WTC11 (cell line): ENCODE results near the gene SLC28A1. TPM values are rescaled to one million over a fixed set of nuclear protein-coding genes. Genes with fewer than 3 reads are reported as not detected.

Experiments
- ATAC-seq: fragments of 200-7000 bp; cut with Tn5 transposase; 2 replicates; pipeline ENCODE4 v1.10.0; 2021; ENCODE audit warnings: mild to moderate bottlenecking, moderate library complexity
- CTCF ChIA-PET: fragments of 300-600 bp; sonication (Branson Sonifier 250); formaldehyde crosslinking; loops from one replicate; lab custom pipeline; 2021; ENCODE audit warnings: antibody characterized with exemption; lab: Charles Lee
- POLR2A ChIA-PET: fragments of 350-600 bp; sonication (Branson Sonifier 250); formaldehyde crosslinking; loops from one replicate; lab custom pipeline; 2021; ENCODE audit warnings: antibody characterized with exemption; lab: Charles Lee
- DNase-seq: peaks from one replicate; pipeline ENCODE4 v3.0.0; 2021; ENCODE audit warnings: low spot score
- H3K27ac Mint-ChIP-seq: 2 replicates; pipeline ENCODE4 v1.8.0; 2021; ENCODE audit warnings: mixed read lengths
- H3K27me3 Mint-ChIP-seq: 2 replicates; pipeline ENCODE4 v1.8.0; 2021; ENCODE audit warnings: low read depth, mild to moderate bottlenecking, moderate library complexity, mixed read lengths
- H3K36me3 Mint-ChIP-seq: 2 replicates; pipeline ENCODE4 v1.8.0; 2021; ENCODE audit warnings: mixed read lengths
- H3K4me1 Mint-ChIP-seq: 2 replicates; pipeline ENCODE4 v1.8.0; 2022; ENCODE audit warnings: mixed read lengths
- H3K4me3 Mint-ChIP-seq: 2 replicates; pipeline ENCODE4 v1.8.0; 2021; ENCODE audit warnings: mild to moderate bottlenecking, moderate library complexity, mixed read lengths
- H3K9me3 Mint-ChIP-seq: 2 replicates; pipeline ENCODE4 v1.8.0; 2021; ENCODE audit warnings: mixed read lengths
- ESRRA ChIP-seq: sonication (generic); formaldehyde crosslinking; IDR thresholded peaks from 2 replicates; pipeline ENCODE4 v1.8.1; 2022; ENCODE audit warnings: mild to moderate bottlenecking, missing genetic modification reagents, borderline replicate concordance
- JAZF1 ChIP-seq: fragments of 250-450 bp; sonication (Bioruptor Pico); IDR thresholded peaks from 2 replicates; pipeline ENCODE4 v1.9.0; 2021; ENCODE audit warnings: moderate library complexity, mild to moderate bottlenecking, inconsistent platforms
- NFATC4 ChIP-seq: fragments of 250-450 bp; sonication (Bioruptor Pico); IDR thresholded peaks from 2 replicates; pipeline ENCODE4 v1.9.0; 2021; ENCODE audit warnings: mild to moderate bottlenecking
- NR1H2 ChIP-seq: sonication (generic); formaldehyde crosslinking; IDR thresholded peaks from 2 replicates; pipeline ENCODE4 v1.9.0; 2021; ENCODE audit warnings: mild to moderate bottlenecking, moderate library complexity, missing genetic modification reagents
- NR2C2 ChIP-seq: sonication (generic); formaldehyde crosslinking; IDR thresholded peaks from 2 replicates; pipeline ENCODE4 v1.8.0; 2022; ENCODE audit warnings: mild to moderate bottlenecking, missing genetic modification reagents
- NR3C1 ChIP-seq: sonication (generic); formaldehyde crosslinking; conservative IDR thresholded peaks from 2 replicates; pipeline ENCODE4 v1.8.1; 2023; ENCODE audit warnings: low read depth, mild to moderate bottlenecking, missing genetic modification reagents
- OVOL2 ChIP-seq: fragments of 250-450 bp; sonication (Bioruptor Pico); IDR thresholded peaks from 2 replicates; pipeline ENCODE4 v1.9.0; 2021; ENCODE audit warnings: mild to moderate bottlenecking, borderline replicate concordance
- PRRX2 ChIP-seq: fragments of 250-450 bp; sonication (Bioruptor Pico); IDR thresholded peaks from 2 replicates; pipeline ENCODE4 v1.8.0; 2021; ENCODE audit warnings: mild to moderate bottlenecking
- RORB ChIP-seq: fragments of 250-450 bp; sonication (Bioruptor Pico); IDR thresholded peaks from 2 replicates; pipeline ENCODE4 v1.9.0; 2021; ENCODE audit warnings: mild to moderate bottlenecking
- SP1 ChIP-seq: sonication (generic); formaldehyde crosslinking; conservative IDR thresholded peaks from 2 replicates; pipeline ENCODE4 v1.8.1; 2022; ENCODE audit warnings: missing genetic modification reagents
- TEAD4 ChIP-seq: sonication (generic); formaldehyde crosslinking; IDR thresholded peaks from 2 replicates; pipeline ENCODE4 v1.8.0; 2022; ENCODE audit warnings: mild to moderate bottlenecking, missing genetic modification reagents
- TP53 ChIP-seq: sonication (generic); formaldehyde crosslinking; IDR thresholded peaks from 2 replicates; pipeline ENCODE4 v1.8.1; 2023; ENCODE audit warnings: mild to moderate bottlenecking, missing genetic modification reagents
- ZNF138 ChIP-seq: sonication (generic); formaldehyde crosslinking; conservative IDR thresholded peaks from 2 replicates; pipeline ENCODE4 v1.8.1; 2022; ENCODE audit warnings: mild to moderate bottlenecking, moderate library complexity, missing genetic modification reagents
- ZNF317 ChIP-seq: sonication (generic); formaldehyde crosslinking; IDR thresholded peaks from 2 replicates; pipeline ENCODE4 v1.8.1; 2023; ENCODE audit warnings: low read depth, mild to moderate bottlenecking, moderate library complexity, missing genetic modification reagents, borderline replicate concordance
- total RNA-seq: library from RNA; stranded (reverse); gene quantifications from 3 replicates; pipeline ENCODE4 v1.2.3, GENCODE V29; 2021
- TF ChIP-seq, protein P1 (sequence below): sonication (generic); formaldehyde crosslinking; IDR thresholded peaks from 2 replicates; pipeline ENCODE4 v1.8.1; 2022; ENCODE audit warnings: low read depth, mild to moderate bottlenecking, moderate library complexity, missing genetic modification reagents, borderline replicate concordance
- TF ChIP-seq, protein P2 (sequence below): sonication (generic); formaldehyde crosslinking; IDR thresholded peaks from 2 replicates; pipeline ENCODE4 v1.8.0; 2022; ENCODE audit warnings: mild to moderate bottlenecking, missing genetic modification reagents
- TF ChIP-seq, protein P3 (sequence below): fragments of 250-450 bp; sonication (Bioruptor Pico); IDR thresholded peaks from 2 replicates; pipeline ENCODE4 v1.9.0; 2021; ENCODE audit warnings: mild to moderate bottlenecking, borderline replicate concordance
- TF ChIP-seq, protein P4 (sequence below): fragments of 250-450 bp; sonication (Bioruptor Pico); conservative IDR thresholded peaks from 2 replicates; pipeline ENCODE4 v1.9.0; 2021; ENCODE audit warnings: mild to moderate bottlenecking
- TF ChIP-seq, protein P5 (sequence below): sonication (generic); formaldehyde crosslinking; IDR thresholded peaks from 2 replicates; pipeline ENCODE4 v1.8.0; 2023; ENCODE audit warnings: missing genetic modification reagents

Gene SLC28A1
- total RNA-seq, 1 experiment from 2014 or later, result not detected

DNA sequence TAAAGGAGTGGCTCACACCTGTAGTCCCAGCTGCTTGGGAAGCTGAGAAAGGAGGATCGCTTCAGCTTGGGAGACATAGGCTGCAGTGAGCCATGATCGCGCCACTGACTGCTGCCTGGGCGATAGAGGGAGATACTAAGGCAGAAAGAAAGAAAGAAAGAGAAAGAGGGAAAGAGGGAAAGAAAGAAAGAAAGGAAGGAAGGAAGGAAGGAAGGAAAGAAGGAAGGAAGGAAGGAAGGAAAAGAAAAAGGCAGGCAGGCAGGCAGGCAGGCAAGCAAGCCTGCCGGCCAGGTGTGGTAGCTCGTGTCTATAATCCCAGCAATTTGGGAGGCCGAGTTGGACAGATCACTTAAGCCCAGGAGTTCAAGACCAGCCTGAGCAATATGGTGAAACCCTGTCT, 15.3 kb downstream of the SLC28A1 start (continued):
- TF ChIP-seq, protein P1, sequence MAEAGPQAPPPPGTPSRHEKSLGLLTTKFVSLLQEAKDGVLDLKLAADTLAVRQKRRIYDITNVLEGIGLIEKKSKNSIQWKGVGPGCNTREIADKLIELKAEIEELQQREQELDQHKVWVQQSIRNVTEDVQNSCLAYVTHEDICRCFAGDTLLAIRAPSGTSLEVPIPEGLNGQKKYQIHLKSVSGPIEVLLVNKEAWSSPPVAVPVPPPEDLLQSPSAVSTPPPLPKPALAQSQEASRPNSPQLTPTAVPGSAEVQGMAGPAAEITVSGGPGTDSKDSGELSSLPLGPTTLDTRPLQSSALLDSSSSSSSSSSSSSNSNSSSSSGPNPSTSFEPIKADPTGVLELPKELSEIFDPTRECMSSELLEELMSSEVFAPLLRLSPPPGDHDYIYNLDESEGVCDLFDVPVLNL (CRISPR knock-in tag), result no peak
- no peak for TF ChIP-seq SP1 (CRISPR knock-in tag)
- TF ChIP-seq JAZF1 (CRISPR knock-in tag), result no peak
- no peak for TF ChIP-seq TEAD4 (CRISPR knock-in tag)

DNA sequence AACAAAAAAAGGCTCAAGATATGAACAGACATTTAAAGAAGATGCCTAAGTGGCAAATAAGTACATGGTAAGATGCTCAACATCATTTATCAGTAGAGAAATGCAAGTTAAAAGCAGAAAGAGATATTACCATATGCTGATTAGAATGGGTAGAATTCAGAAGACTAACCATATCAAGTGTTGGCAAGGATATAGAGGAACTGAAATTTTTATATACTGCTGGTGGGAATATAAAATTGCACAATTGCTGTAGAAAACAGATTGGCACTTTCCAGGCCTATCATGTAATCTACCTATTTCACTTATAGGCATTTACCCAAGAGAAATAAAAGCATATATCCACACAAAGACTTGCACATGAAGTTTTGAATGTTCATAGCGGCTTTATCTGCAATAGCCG, 17.1 kb downstream of the SLC28A1 start:
- ChIA-PET CTCF (no interaction called here), POLR2A (no interaction called here)

More for the DNA sequence above, 17.1 kb downstream of the SLC28A1 start:
- ATAC-seq (no peak), DNase-seq (no peak)
- Mint-ChIP-seq H3K27ac (no peak overlapping the region), H3K27me3 (no peaks in the 10 kb centered on the region), H3K36me3 (no peaks in the 10 kb centered on the region), H3K4me3 (no peak overlapping the region), H3K9me3 (peaks cover 7% of the 10 kb centered on the region), H3K4me1 (no peaks in the 10 kb centered on the region)
- TF ChIP-seq NR3C1 (CRISPR knock-in tag), result no peak
- TF ChIP-seq PRRX2 (CRISPR knock-in tag), result no peak
- TF ChIP-seq NFATC4, result no peak
- TF ChIP-seq OVOL2 (CRISPR knock-in tag), result no peak
- TF ChIP-seq TP53 (CRISPR knock-in tag), result no peak
- TF ChIP-seq, protein P2, sequence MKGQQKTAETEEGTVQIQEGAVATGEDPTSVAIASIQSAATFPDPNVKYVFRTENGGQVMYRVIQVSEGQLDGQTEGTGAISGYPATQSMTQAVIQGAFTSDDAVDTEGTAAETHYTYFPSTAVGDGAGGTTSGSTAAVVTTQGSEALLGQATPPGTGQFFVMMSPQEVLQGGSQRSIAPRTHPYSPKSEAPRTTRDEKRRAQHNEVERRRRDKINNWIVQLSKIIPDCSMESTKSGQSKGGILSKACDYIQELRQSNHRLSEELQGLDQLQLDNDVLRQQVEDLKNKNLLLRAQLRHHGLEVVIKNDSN (CRISPR knock-in tag), result no peak
- TF ChIP-seq NR1H2 (CRISPR knock-in tag), result no peak
- no peak for TF ChIP-seq NR2C2 (CRISPR knock-in tag)
- no peak for TF ChIP-seq RORB (CRISPR knock-in tag)
- TF ChIP-seq, protein P3, sequence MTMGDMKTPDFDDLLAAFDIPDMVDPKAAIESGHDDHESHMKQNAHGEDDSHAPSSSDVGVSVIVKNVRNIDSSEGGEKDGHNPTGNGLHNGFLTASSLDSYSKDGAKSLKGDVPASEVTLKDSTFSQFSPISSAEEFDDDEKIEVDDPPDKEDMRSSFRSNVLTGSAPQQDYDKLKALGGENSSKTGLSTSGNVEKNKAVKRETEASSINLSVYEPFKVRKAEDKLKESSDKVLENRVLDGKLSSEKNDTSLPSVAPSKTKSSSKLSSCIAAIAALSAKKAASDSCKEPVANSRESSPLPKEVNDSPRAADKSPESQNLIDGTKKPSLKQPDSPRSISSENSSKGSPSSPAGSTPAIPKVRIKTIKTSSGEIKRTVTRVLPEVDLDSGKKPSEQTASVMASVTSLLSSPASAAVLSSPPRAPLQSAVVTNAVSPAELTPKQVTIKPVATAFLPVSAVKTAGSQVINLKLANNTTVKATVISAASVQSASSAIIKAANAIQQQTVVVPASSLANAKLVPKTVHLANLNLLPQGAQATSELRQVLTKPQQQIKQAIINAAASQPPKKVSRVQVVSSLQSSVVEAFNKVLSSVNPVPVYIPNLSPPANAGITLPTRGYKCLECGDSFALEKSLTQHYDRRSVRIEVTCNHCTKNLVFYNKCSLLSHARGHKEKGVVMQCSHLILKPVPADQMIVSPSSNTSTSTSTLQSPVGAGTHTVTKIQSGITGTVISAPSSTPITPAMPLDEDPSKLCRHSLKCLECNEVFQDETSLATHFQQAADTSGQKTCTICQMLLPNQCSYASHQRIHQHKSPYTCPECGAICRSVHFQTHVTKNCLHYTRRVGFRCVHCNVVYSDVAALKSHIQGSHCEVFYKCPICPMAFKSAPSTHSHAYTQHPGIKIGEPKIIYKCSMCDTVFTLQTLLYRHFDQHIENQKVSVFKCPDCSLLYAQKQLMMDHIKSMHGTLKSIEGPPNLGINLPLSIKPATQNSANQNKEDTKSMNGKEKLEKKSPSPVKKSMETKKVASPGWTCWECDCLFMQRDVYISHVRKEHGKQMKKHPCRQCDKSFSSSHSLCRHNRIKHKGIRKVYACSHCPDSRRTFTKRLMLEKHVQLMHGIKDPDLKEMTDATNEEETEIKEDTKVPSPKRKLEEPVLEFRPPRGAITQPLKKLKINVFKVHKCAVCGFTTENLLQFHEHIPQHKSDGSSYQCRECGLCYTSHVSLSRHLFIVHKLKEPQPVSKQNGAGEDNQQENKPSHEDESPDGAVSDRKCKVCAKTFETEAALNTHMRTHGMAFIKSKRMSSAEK (CRISPR knock-in tag), result no peak
- TF ChIP-seq, protein P4, sequence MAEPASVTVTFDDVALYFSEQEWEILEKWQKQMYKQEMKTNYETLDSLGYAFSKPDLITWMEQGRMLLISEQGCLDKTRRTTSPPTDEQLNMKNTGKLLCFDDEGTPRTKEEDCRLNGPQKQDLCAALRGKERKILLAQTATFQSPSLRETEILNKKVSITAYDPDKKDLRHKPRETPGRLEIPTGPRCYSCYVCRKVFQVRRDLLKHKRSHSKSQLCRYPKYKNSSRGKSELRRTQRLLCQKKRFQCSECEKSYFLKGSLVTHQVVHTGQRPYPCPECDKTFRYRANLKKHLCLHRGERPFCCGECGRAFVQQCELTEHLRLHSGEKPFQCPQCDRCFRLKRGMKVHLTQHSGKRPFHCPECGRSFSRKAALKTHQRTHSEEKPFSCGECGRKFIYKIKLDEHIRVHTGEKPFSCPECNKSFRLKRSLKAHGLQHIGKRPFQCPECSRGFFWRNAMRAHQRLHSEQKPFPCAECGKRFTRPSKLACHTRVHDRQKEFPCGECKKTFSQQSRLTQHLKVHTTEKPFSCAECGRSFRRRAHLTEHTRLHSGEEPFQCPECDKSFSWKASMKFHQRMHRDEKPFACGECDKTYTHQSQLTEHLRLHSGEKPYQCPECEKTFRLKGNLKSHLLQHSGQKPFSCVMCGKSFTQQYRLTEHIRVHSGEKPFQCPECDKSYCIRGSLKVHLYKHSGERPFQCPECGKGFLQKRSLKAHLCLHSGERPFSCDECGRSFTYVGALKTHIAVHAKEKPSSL (CRISPR knock-in tag), result no peak
- no peak for TF ChIP-seq ZNF317 (CRISPR knock-in tag)
- TF ChIP-seq, protein P5, sequence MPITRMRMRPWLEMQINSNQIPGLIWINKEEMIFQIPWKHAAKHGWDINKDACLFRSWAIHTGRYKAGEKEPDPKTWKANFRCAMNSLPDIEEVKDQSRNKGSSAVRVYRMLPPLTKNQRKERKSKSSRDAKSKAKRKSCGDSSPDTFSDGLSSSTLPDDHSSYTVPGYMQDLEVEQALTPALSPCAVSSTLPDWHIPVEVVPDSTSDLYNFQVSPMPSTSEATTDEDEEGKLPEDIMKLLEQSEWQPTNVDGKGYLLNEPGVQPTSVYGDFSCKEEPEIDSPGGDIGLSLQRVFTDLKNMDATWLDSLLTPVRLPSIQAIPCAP, result no peak
- no peak for TF ChIP-seq ZNF138 (CRISPR knock-in tag)
- TF ChIP-seq ESRRA, result no peak
